Stimulated activated CD8-positive, alpha-beta memory T cell treated with anti-CD3 and anti-CD28 coated beads, Interleukin-4, amount 100 ng/mL, for 1 hour (primary cell): ENCODE results near the gene NACA2.
"Not testable (repeated sequence)": the region's sequence is repeated elsewhere in the genome, so short reads cannot be mapped to it uniquely, and the experiment has no call there.

Experiments used
- DNase-seq, 2 donors: peaks; one replicate each; pipeline ENCODE4 v3.0.0-alpha.2; 2020; ENCODE audit warnings: low read depth in 2 of 2, low spot score in 1 of 2

The NACA2 gene

GRCh38 chr17:61591018-61591417 lies at the start of gene NACA2:
Gene NACA2, minus strand, starts transcription at chr17:61591219. Its CDS starts 39 bp downstream, at chr17:61591180.
- no peak for DNase-seq

DNA sequence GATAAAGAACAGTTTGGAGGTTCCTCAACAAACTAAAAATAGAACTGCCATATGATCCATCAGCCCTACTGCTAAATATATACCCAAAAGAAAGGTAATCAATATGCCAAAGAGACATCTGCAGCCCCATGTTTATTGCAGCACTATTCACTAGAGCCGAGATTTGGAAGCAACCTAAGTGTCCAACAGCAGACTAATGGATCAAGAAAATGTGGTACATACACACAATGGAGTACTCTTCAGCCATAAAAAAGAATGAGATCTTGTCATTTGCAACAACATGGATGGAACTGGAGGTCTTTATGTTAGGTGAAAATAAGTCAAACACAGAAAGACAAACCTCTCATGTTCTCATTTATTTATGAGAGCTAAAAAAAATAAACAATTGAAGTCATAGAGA lies 48.8 kb upstream of the NACA2 start:
- no peak for DNase-seq

DNA sequence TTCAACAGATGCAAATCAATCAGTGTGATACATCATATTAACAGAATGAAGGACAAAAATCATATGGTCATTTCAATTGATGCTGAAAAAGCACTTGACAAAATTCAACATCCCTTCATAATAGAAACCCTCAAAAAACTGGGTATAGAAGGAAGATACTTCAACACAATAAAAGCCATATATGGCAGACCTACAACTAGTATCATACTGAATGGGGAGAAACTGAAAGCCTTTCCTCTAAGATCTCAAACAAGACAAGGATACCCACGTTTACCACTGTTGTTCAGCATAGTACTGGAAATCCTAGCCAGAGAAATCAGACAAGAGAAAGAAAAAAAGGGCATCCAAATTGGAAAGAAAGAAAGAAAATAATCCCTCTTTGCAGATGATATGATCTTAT lies 47.1 kb upstream of the NACA2 start:
- no peak for DNase-seq

- DNase-seq, result peak in 1 of 2 donors; percentile 17
Observed at GRCh38 chr17:61635913-61636432, 45.0 kb upstream of the NACA2 start.

GRCh38 chr17:61634942-61635538 lies 44.0 kb upstream of the NACA2 start:
- no peak for DNase-seq

GRCh38 chr17:61634011-61634539 lies 43.1 kb upstream of the NACA2 start:
- DNase-seq, result no peak

GRCh38 chr17:61632826-61633225 lies 41.8 kb upstream of the NACA2 start:
- no peak for DNase-seq

DNA sequence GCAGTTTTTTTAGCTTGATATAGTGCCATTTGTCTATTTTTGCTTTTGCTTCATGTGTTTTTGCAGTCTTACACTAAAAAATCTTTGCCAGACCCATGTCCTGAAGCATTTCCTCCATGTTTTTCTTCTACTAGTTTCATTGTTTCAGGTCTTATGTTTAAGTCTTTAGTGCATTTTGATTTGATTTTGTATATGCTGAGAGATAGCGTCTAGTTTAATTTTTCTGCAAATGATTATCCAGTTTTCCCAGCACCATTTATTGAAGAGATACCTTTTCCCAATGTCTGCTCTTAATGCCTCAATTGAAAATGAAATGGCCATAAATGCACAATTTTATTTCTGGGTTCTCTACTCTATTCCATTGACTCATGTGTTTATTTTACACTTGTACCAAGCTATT lies 40.8 kb upstream of the NACA2 start:
- no peak for DNase-seq

- DNase-seq, result not testable (repeated sequence)
Observed at GRCh38 chr17:61628158-61628557, 37.1 kb upstream of the NACA2 start.

DNA sequence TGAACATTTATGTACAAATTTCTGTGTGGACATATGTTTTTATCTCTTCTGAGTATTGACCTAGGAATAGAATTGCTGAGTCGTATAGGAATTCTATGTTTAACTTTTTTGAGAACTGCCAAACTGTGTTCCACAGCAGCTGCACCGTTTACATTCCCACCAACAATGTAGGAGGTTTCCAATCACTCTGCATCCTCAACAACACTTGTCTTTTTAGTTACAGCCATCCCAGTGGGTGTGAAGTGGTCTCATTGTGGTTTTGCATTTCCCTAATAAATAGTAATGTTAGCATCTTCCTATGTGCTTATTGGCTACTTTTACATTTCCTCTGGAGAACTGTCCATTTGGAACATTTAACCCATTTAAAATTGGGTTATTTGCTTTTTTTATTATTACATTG lies 36.6 kb upstream of the NACA2 start:
- DNase-seq, result no peak

- DNase-seq, result no peak
Observed at GRCh38 chr17:61627125-61627524, 36.1 kb upstream of the NACA2 start.

DNA sequence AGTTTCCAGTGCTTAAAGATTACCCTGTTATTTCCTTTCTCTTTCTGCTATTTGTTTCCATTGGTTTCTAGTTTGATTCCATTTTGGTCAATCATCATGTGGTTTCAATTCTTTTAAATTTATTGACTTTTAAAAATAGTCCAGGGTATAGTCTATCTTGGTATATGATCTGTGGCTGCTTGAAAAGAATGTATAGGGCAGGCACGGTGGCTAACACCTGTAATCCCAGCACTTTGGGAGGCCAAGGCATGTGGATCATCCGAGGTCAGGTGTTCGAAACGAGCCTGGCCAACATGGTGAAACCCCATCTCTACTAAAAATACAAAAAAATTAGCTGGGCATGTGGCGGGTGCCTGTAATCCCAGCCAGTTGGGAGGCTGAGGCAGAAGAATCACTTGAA lies 34.5 kb upstream of the NACA2 start:
- DNase-seq, result no peak

GRCh38 chr17:61624951-61625350 lies 33.9 kb upstream of the NACA2 start:
- no peak for DNase-seq

- DNase-seq, result no peak
Observed at GRCh38 chr17:61621317-61621716, 30.3 kb upstream of the NACA2 start.

DNA sequence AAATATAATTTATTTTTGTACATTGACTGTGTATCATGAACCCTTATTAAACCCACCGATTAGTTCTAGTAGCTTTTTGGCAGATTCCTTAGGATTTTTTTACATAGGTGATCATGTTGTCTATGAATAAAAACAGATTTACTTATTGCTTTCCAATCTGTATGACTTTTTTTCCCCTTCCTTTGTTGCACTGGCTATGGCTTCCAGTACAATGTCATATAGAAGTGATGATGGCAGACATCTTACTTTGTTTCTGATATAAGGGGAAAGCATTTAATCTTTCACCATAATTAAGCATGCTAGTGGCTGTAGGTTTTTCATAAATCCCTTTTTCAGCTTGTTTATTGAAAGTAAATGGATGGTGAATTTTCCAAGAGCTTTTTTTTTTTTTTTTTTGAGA lies 28.9 kb upstream of the NACA2 start:
- DNase-seq, result no peak

DNA sequence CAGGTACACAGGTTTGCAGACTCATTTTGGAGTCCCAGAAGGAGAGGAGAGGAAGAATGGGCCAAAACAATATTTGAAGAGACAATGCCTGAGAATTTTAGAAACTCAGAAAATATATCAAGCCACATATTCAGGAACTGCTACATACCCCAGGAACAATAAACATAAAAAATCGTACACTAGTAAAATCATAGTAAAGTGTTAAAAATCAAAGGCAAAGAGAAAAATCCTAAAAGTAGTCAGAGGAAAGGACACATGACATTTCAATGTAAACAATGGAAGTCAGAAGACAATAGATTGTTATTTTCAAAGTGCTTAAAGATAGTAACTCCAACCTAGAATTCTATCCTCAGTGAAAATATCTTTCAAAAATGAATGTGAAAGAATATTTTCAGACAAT lies 28.5 kb upstream of the NACA2 start:
- DNase-seq, result no peak

DNA sequence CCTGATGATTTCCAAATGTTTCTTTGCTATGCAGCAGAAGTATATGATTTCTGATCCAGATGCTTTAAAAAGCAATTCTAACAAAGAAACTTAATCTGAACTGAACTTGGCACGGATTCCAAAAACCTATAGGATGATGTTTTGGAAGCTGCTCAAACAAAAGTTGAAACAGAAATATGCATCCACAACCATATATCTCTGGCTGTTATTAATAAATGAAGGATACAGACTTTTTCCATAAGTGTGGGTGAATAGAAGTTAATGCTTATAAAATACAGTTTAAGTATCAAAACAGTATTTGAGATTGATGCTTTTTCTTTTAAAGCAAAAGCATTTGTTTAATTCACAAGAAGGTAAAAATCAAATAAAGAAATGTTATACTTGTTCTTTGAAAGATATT lies 27.9 kb upstream of the NACA2 start:
- no peak for DNase-seq

- DNase-seq, result no peak
Observed at GRCh38 chr17:61617330-61617729, 26.3 kb upstream of the NACA2 start.

DNA sequence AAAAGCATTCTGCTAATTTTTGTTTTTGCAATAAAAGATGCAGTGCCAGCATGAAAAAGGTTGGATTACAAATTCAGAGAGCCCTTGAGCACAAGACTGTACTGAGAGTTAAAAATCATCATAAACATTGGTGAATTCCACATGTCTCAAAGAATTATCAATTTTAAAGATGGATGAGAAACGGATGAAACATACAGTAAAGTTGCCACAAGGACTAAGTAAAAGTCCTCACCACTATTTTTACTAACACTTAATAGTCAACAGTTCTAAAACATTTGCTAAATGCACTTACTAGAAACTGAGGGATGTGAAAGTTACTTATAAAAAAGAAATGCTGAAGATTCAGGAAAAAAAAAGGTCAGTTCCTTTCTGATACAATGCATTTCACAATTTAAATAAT lies 25.8 kb upstream of the NACA2 start:
- DNase-seq, result no peak

GRCh38 chr17:61614219-61614618 lies 23.2 kb upstream of the NACA2 start:
- no peak for DNase-seq

DNA sequence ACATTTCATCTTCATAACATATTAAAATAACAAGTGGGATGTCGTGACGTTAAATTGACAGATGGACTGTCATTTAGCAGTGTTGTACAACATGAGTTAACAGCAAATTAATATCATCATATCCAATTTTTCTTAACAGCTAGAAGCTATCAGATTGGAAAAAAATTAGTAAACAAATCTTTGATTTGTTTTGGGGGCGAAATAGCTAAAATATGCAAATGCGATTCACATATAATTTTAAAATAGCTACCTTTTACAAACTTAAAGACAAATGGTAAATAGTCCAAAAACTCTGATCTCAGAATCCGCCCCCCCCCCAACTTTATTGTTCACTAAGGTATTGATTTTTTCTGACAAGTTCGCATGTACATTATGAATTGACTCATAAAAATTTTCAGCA lies 20.3 kb upstream of the NACA2 start:
- DNase-seq, result no peak

DNA sequence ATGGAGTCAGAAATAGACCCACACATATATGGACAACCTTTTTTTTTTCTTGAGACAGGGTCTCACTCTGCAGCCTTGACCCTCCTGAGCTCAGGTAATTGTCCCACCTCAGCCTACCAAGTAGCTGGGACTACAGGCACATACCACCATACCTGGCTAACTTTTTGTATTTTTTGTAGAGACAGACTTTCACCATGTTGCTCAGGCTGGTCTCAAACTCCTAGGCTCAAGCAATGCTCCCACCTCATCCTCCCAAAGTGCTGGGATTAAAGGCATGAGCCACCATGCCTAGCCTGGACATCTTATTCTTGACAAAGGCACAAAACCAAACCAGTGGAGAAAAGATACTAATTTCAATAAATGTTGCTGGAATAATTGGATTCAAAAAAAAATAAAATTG lies 14.7 kb upstream of the NACA2 start:
- no peak for DNase-seq

DNA sequence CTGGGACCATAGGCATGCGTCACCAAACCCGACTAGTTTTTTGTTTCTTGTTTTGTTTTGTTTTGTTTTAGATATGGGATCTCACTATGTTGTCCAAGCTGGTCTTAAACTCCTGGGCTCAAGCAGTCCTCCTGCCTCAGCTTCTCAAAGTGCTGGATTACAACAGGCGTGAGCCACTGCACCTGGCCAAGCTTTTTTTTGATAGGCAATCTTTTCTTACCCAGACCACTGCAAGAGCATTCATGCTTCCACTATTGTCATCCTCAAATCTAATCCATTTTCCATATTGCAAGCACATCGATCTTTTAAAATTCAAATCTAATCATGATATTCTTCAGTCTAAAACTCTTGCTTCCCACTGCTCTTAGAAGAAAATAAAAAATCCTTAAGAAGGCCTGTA lies 10.3 kb upstream of the NACA2 start:
- DNase-seq, result no peak
